ENCODE results near the gene NTM.

NTM gene

GRCh38 chr11:132286106-132286505 lies 915.7 kb downstream of the NTM start:
- H3K4me3 ChIP-seq (ENCODE audit: low read depth, low read length) = no peak overlapping the region
- no peak for DNase-seq (ENCODE audit: low read depth)
- TF ChIP-seq CTCF (IDR thresholded peaks at IDR 0.05; ENCODE audit: insufficient read depth, low read depth, low read length, missing control alignments) = no peak

- TF ChIP-seq CTCF (IDR thresholded peaks at IDR 0.05; ENCODE audit: insufficient read depth, low read depth, low read length, missing control alignments) = no peak
- DNase-seq (ENCODE audit: low read depth) = no peak
- H3K4me3 ChIP-seq (ENCODE audit: low read depth, low read length) = no peak overlapping the region
Measured at GRCh38 chr11:132288036-132288435, 917.6 kb downstream of the NTM start.

GRCh38 chr11:132289590-132290256 lies 919.3 kb downstream of the NTM start:
- H3K4me3 ChIP-seq (ENCODE audit: low read depth, low read length) = no peak overlapping the region
- TF ChIP-seq CTCF (IDR thresholded peaks at IDR 0.05; ENCODE audit: insufficient read depth, low read depth, low read length, missing control alignments) = no peak
- DNase-seq (ENCODE audit: low read depth) = peak; percentile 37

- no peak overlapping the region for H3K4me3 ChIP-seq (ENCODE audit: low read depth, low read length)
- DNase-seq (ENCODE audit: low read depth) = no peak
- TF ChIP-seq CTCF (IDR thresholded peaks at IDR 0.05; ENCODE audit: insufficient read depth, low read depth, low read length, missing control alignments) = no peak
Measured at GRCh38 chr11:132293586-132293985, 923.2 kb downstream of the NTM start.

GRCh38 chr11:132296946-132297610 lies 926.7 kb downstream of the NTM start:
- TF ChIP-seq CTCF (IDR thresholded peaks at IDR 0.05; ENCODE audit: insufficient read depth, low read depth, low read length, missing control alignments) = no peak
- DNase-seq (ENCODE audit: low read depth) = no peak
- no peak overlapping the region for H3K4me3 ChIP-seq (ENCODE audit: low read depth, low read length)

GRCh38 chr11:132298357-132298756 lies 927.9 kb downstream of the NTM start:
- no peak for DNase-seq (ENCODE audit: low read depth)
- no peak for TF ChIP-seq CTCF (IDR thresholded peaks at IDR 0.05; ENCODE audit: insufficient read depth, low read depth, low read length, missing control alignments)
- no peak overlapping the region for H3K4me3 ChIP-seq (ENCODE audit: low read depth, low read length)

Measured in GM12865 (cell line).